Measurements from ENCODE around the gene PHLDA2.

Gene PHLDA2

DNA sequence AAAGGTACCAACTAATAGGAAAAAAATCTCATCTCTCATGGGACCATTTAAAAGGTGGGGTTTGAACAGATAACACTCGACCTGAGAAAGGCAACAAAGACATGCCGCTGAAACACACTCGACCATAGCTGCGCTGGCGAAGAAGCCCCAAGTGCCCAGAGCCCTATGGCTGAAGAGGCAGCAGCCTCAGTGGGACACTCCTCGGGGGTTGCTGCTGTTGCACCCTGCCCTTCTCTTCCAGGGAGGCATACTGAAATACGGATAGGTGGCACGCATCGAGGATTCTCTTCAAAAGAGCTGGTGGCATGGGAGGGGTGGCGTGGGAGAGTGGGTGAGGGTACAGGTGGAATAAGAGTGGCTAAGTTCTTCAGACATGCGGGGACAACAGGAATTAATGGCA is 18.5 kb upstream of the PHLDA2 start:
- in situ Hi-C loops (cut with MboI; ENCODE audit: low sequenced_read_pairs, unreplicated experiment): no loop called here
- no peak for DNase-seq (ENCODE audit: low spot score)
- TF ChIP-seq, protein P1, sequence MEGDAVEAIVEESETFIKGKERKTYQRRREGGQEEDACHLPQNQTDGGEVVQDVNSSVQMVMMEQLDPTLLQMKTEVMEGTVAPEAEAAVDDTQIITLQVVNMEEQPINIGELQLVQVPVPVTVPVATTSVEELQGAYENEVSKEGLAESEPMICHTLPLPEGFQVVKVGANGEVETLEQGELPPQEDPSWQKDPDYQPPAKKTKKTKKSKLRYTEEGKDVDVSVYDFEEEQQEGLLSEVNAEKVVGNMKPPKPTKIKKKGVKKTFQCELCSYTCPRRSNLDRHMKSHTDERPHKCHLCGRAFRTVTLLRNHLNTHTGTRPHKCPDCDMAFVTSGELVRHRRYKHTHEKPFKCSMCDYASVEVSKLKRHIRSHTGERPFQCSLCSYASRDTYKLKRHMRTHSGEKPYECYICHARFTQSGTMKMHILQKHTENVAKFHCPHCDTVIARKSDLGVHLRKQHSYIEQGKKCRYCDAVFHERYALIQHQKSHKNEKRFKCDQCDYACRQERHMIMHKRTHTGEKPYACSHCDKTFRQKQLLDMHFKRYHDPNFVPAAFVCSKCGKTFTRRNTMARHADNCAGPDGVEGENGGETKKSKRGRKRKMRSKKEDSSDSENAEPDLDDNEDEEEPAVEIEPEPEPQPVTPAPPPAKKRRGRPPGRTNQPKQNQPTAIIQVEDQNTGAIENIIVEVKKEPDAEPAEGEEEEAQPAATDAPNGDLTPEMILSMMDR (IDR thresholded peaks at IDR 0.05; ENCODE audit: borderline replicate concordance, control extremely low read depth, extremely low read depth, insufficient read depth, missing control alignments): no peak

DNA sequence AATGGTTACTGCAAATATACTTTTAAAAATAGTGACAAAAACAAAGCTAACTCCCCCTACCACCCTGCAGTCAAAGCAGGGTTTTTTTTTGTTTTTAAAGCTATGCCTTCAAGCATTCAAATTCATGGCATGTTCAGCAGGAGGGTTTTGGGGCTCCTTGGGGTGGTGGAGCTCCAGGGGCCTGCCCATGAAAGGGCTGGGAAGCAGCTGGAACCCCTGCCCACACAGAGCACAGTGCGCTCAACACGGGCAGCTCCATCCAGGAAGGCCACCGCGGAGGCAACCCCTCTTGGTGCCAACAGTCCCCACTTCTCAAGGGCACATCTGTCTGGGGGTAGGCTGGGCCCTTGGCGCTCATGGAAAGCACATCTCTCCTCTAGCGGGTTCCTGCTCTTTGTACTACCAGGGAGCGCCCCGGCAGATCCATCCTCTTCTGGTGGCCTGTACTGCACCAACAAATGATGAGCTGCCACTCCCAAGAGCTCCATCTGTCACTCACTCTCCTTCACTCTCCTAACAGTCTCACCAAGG is 16.6 kb upstream of the PHLDA2 start:
- in situ Hi-C loops (cut with MboI; ENCODE audit: low sequenced_read_pairs, unreplicated experiment): no loop called here
- TF ChIP-seq, protein P1 (IDR thresholded peaks at IDR 0.05; ENCODE audit: borderline replicate concordance, control extremely low read depth, extremely low read depth, insufficient read depth, missing control alignments): no peak

DNA sequence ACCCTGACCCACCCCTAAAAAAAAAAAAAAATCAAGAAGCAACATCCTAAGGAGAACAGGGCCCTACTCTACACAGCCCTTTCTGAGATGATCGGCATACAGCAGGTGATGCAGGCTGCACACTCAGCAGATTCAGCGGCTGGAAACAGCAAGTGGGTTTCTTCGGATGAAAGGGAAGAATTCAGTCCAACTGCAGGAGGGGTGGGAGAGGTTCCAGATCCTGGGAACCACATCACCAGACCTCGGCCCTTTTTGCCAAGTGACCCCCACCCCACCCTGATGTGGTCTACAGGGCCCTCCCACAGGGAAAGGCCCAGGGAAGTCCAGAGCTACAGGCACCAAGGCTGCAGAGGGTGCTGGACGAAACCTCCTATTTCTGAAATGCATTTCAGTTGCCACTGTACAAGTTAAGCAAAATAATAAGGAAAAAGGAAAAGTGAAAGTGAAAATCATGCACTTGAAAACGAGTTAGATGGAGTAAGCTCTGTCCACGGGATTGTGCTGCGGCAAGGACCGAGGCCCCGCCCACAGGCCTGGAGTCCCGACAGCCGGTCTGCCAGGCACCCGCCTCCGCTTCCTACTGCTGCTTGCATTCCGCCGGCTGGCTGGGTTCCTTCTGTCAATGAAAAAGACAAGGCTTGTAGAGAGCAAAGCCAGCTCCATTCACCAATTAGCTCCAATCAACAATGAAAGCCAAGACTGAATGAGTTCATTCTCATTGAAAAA is 16.0 kb upstream of the PHLDA2 start:
- in situ Hi-C loops (cut with MboI; ENCODE audit: low sequenced_read_pairs, unreplicated experiment): no loop called here
- TF ChIP-seq, protein P1 (IDR thresholded peaks at IDR 0.05; ENCODE audit: borderline replicate concordance, control extremely low read depth, extremely low read depth, insufficient read depth, missing control alignments): no peak
- DNase-seq (ENCODE audit: low spot score): no peak

More for the DNA sequence above, 16.6 kb upstream of the PHLDA2 start:
- DNase-seq (ENCODE audit: low spot score): no peak

- TF ChIP-seq, protein P1 (IDR thresholded peaks at IDR 0.05; ENCODE audit: borderline replicate concordance, control extremely low read depth, extremely low read depth, insufficient read depth, missing control alignments): no peak
- in situ Hi-C loops (cut with MboI; ENCODE audit: low sequenced_read_pairs, unreplicated experiment): no loop called here
- DNase-seq (ENCODE audit: low spot score): no peak
Measured at GRCh38 chr11:2944530-2944929, 15.3 kb upstream of the PHLDA2 start.

DNA sequence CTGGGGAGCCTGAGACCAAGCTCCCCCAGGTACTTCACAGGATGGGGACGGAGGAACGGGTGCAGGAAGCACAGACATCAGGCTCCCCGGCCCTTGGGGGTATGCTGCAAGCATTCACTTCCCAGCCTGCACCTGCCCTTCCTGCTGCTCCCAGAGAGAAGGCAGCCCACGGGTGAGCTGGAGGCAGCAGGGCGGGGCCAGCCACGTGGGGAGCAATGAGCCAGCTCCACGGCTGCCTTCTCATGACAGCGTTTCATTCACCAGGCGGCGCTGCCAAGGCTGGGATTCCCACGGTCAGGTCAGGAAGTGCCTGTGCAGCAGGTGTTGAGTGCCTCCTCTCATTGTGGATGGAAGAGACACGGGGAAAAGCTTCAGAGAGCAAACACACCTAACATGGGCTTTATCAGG is 14.5 kb upstream of the PHLDA2 start:
- in situ Hi-C loops (cut with MboI; ENCODE audit: low sequenced_read_pairs, unreplicated experiment): no loop called here
- peak; percentile 36 for DNase-seq (ENCODE audit: low spot score)
- TF ChIP-seq, protein P1 (IDR thresholded peaks at IDR 0.05; ENCODE audit: borderline replicate concordance, control extremely low read depth, extremely low read depth, insufficient read depth, missing control alignments): no peak

DNA sequence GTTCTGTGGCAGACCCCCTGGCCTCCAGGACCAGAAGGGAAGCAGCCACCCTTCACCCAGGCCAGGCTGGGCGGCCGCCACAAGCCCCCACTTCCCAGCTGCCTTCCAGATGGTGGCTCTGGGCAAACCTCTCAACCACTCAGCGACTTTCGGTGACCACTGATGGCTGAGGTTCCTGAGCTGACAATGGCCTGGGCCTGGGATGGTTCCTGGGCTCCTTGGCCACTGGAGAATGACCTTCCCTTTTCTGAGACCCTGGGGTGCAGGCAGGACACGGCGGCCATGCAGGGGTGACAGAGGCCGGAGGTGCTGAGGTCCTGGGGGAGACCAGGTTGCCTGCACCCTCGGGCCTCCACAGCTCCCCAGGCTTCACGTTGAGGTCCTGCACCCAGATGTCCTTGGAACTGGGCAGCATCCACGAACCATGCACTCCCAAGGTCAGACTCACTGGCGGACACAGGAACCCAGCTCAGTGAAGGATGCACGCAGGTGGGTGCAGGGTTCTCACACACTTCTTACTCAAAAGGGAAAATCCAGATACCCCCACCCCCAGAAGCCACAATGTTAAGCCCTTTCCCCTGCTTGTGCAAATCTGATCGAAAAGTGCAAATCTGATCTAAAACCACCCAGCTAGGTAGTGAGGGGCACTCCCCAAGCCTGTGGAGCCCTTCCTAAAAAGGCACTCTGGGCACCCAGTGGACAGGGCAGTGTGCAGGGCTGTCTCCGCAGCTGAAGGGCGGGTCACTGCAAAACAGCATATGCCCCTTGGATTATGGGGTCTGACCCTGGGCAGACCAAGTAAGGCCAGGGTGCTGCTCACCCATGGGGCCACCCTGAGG is 13.9 kb upstream of the PHLDA2 start:
- no peak for DNase-seq (ENCODE audit: low spot score)
- TF ChIP-seq, protein P1 (IDR thresholded peaks at IDR 0.05; ENCODE audit: borderline replicate concordance, control extremely low read depth, extremely low read depth, insufficient read depth, missing control alignments): no peak
- in situ Hi-C loops (cut with MboI; ENCODE audit: low sequenced_read_pairs, unreplicated experiment): no loop called here

All from GM13976 (cell line).